Cardiac muscle cell (in vitro differentiated cells and primary cell): ENCODE data around the gene HS6ST3. TPM values are rescaled to one million over a fixed set of nuclear protein-coding genes. Genes with fewer than 3 reads are reported as not detected.

ENCODE experiments used
- DNase-seq, 2 donors: peaks; one replicate each; pipeline versions ENCODE4 v3.0.0 to v3.0.0-alpha.2; 2010 to 2017; ENCODE audit warnings: low read depth in 1 of 2, low spot score in 1 of 2
- H3K27ac ChIP-seq: fragments of 200-600 bp; sonication (generic); 2 replicates; pipeline ENCODE4 v1.5.1; 2016
- H3K27me3 ChIP-seq: fragments of 200-600 bp; sonication (generic); 2 replicates; pipeline ENCODE4 v1.6.0; 2016; ENCODE audit warnings: control low read depth
- H3K36me3 ChIP-seq: fragments of 200-600 bp; sonication (generic); 2 replicates; pipeline ENCODE4 v1.5.1; 2016; ENCODE audit warnings: control low read depth
- H3K4me1 ChIP-seq: fragments of 200-600 bp; sonication (generic); 2 replicates; pipeline ENCODE4 v1.8.1; 2017; ENCODE audit warnings: low read depth, mild to moderate bottlenecking, mixed run types
- H3K4me3 ChIP-seq: fragments of 200-600 bp; sonication (generic); 2 replicates; pipeline ENCODE4 v1.5.1; 2016; ENCODE audit warnings: mild to moderate bottlenecking
- H3K9me3 ChIP-seq: fragments of 200-600 bp; sonication (generic); 2 replicates; pipeline ENCODE4 v1.5.1; 2017; ENCODE audit warnings: low read depth, mild to moderate bottlenecking, control low read depth
- polyA plus RNA-seq: library from polyadenylated mRNA; unstranded; fragments of >200 nt; fragmentation: Nextera tagmentation; extraction: Ambion mirVana; gene quantifications from 2 replicates; pipeline ENCODE4 v1.2.1, GENCODE V29; 2016
- total RNA-seq: library from RNA; depleted of rRNA; stranded (reverse); fragments of >200 nt; gene quantifications from 2 replicates; pipeline ENCODE4 v1.2.3, GENCODE V29; 2016
- TF ChIP-seq, protein P1 (sequence below): IDR thresholded peaks from 2 replicates; pipeline ENCODE4 v1.5.1; 2012; ENCODE audit warnings: low read depth, mild to moderate bottlenecking, low read length

HS6ST3 gene
- total and polyA plus RNA-seq, 2 experiments from 2014 or later = 0.38 to 0.39 TPM

DNA sequence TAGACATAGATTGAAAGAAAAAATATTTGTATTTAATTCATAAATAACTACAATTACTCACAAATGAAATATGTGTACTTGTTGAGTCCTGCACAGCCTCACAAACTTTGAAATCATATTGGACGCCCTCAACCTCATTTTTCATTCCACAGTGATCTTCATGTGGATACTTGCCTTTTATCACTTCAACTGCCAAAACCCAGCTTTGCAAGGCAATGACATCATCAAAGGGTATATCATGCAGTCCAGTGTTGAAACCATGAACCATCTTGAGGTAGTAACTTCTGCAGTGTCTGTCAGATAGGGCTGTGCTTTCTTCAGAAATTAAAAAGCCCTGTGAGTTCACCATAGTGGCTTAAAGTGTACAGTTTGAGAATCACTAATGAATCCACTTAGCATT, 82.2 kb downstream of the HS6ST3 start:
- Histone ChIP-seq H3K27me3 (no peaks in the 10 kb centered on the region), H3K9me3 (no peaks in the 10 kb centered on the region), H3K27ac (no peak overlapping the region), H3K4me3 (no peak overlapping the region), H3K36me3 (no peaks in the 10 kb centered on the region), H3K4me1 (no peaks in the 10 kb centered on the region)
- no peak for DNase-seq
- TF ChIP-seq, protein P1, sequence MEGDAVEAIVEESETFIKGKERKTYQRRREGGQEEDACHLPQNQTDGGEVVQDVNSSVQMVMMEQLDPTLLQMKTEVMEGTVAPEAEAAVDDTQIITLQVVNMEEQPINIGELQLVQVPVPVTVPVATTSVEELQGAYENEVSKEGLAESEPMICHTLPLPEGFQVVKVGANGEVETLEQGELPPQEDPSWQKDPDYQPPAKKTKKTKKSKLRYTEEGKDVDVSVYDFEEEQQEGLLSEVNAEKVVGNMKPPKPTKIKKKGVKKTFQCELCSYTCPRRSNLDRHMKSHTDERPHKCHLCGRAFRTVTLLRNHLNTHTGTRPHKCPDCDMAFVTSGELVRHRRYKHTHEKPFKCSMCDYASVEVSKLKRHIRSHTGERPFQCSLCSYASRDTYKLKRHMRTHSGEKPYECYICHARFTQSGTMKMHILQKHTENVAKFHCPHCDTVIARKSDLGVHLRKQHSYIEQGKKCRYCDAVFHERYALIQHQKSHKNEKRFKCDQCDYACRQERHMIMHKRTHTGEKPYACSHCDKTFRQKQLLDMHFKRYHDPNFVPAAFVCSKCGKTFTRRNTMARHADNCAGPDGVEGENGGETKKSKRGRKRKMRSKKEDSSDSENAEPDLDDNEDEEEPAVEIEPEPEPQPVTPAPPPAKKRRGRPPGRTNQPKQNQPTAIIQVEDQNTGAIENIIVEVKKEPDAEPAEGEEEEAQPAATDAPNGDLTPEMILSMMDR = no peak

DNA sequence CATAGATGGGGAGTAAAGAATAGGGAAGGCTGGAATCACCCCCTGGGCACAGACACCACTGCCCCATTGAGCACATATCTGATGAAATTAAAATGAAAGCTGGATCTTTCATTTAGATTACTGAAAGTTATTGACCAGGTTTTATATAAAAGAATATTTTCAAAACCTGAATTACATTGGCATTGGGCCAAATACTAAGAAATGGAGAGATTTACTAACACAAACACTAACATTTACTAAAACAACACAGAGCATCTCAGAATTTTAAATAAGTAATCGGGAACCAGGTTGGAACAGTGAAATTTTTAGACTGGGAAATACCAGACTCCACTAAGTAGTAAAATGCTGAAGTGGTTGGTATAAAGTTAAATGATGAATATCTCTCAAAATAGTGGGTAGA, 88.9 kb downstream of the HS6ST3 start:
- TF ChIP-seq, protein P1 = no peak
- no peaks in the 10 kb centered on the region for H3K4me1 ChIP-seq
- H3K27ac ChIP-seq = no peak overlapping the region
- no peak for DNase-seq
- H3K27me3 ChIP-seq = no peaks in the 10 kb centered on the region
- no peaks in the 10 kb centered on the region for H3K9me3 ChIP-seq
- no peaks in the 10 kb centered on the region for H3K36me3 ChIP-seq
- H3K4me3 ChIP-seq = no peak overlapping the region

DNA sequence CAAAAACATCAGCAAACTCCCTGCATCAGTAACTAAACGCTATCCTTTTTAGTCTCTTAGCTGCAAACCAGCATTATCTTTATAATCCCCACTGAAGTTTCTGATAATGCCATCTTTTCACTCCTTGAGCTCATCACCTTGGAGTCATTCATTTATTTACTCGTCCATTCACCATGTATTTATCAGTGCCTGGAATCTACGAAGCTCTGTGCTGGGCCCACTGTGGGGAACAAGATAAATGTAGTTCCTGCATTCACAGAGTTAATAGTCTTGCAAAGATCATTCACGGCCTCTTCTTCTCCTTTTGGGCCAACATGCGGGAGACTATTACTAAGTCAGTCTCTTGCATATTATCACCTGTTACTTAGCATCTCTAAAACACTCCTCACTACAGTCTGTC, 89.4 kb downstream of the HS6ST3 start:
- TF ChIP-seq, protein P1 = no peak
- H3K4me1 ChIP-seq = no peaks in the 10 kb centered on the region
- no peak for DNase-seq
- H3K4me3 ChIP-seq = no peak overlapping the region
- H3K36me3 ChIP-seq = no peaks in the 10 kb centered on the region
- no peaks in the 10 kb centered on the region for H3K9me3 ChIP-seq
- no peaks in the 10 kb centered on the region for H3K27me3 ChIP-seq
- H3K27ac ChIP-seq = no peak overlapping the region

DNA sequence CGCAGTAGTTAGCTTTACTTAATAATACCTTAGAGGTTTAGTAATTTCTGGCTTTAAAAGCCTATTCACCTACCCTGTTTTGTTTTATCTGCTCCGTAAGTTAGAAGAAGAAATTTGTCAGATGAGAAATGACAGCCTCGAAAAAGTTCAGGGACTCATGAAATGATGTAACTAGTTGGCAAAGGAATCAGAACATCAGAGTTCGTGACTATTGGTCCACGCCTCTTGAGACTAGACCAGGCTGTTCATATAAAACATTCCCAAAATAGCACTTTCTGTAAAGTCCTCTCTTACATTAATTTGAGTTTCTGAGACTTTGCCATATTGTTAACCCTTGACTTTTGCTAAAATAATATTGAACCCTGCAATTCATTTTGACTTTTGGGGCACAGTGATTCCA, 92.0 kb downstream of the HS6ST3 start:
- Histone ChIP-seq H3K9me3 (no peaks in the 10 kb centered on the region), H3K36me3 (no peaks in the 10 kb centered on the region), H3K4me3 (no peak overlapping the region), H3K27ac (no peak overlapping the region), H3K27me3 (no peaks in the 10 kb centered on the region), H3K4me1 (no peaks in the 10 kb centered on the region)
- DNase-seq = no peak
- TF ChIP-seq, protein P1 = no peak

DNA sequence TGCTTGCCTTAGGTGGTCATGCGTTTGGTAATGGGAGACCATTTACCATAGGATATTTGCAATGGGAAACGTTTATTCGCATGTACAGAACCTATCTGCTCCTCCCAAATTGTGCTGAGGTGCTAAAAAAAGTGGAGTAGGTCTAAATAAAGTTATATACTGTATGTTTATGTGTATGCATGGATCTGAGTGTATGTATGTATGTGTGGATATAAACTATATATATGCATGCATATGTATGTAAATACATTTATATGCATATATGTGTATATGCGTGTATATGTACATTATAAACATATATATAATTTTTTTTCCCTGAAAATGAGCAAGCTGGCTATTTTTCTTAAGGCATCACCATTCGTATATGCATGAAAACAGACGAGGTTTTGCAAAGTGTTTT, 95.9 kb downstream of the HS6ST3 start:
- H3K27me3 ChIP-seq = no peaks in the 10 kb centered on the region
- DNase-seq = no peak
- no peaks in the 10 kb centered on the region for H3K4me1 ChIP-seq
- TF ChIP-seq, protein P1 = no peak
- H3K4me3 ChIP-seq = no peak overlapping the region
- no peak overlapping the region for H3K27ac ChIP-seq
- H3K36me3 ChIP-seq = no peaks in the 10 kb centered on the region
- H3K9me3 ChIP-seq = no peaks in the 10 kb centered on the region

DNA sequence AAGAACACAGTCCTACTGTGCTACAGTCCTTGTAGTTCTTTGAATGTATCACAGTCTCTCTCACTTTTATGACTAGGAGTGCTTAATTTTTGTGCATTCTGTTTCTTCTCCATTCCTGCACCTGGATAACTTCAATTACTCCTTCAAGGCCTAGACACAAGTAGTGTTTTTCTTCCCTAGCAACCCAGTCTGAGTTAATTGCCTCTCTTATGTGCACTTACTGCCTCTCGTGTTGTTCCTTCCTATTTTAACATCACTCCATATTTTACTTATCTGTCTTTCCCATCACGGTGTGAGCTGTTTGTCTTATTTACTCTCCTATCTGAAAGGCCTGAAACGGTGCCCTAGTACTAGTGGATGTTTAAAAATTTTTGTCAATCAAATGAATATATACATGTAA, 101.5 kb downstream of the HS6ST3 start:
- Histone ChIP-seq H3K27me3 (no peaks in the 10 kb centered on the region), H3K4me3 (no peak overlapping the region), H3K9me3 (no peaks in the 10 kb centered on the region), H3K27ac (no peak overlapping the region), H3K4me1 (peaks cover 5% of the 10 kb centered on the region), H3K36me3 (no peaks in the 10 kb centered on the region)
- TF ChIP-seq, protein P1 = no peak
- no peak for DNase-seq
